GM12873 (cell line): Measurements from ENCODE around the gene CDK6.

Source experiments
- TF ChIP-seq, protein P1 (sequence below): IDR thresholded peaks from 2 replicates; pipeline ENCODE4 v1.5.1; 2012; ENCODE audit warnings: low read depth, mild to moderate bottlenecking, moderate library complexity, low read length, control low read depth; ENCODE audit not compliant: insufficient read depth; ENCODE audit errors: missing control alignments

The CDK6 gene

DNA sequence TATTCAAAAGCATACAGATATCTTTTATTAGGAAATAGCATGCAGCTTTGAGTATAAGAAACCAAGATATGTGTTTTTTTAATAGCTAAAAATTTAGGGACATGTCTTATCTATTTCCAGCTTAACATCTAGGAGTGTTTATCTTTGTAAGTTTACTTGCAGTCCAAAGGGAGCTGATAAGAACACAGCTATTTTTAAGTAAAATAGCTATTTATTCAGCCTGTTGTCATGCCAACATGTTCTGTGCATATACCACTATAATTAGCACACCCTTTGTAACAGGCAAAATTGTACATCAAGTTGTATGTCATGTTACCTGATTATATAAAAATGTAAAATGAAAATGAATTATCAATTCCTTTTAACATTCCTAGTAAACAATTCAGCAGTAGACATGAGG, 275.8 kb downstream of the CDK6 start:
- TF ChIP-seq, protein P1, sequence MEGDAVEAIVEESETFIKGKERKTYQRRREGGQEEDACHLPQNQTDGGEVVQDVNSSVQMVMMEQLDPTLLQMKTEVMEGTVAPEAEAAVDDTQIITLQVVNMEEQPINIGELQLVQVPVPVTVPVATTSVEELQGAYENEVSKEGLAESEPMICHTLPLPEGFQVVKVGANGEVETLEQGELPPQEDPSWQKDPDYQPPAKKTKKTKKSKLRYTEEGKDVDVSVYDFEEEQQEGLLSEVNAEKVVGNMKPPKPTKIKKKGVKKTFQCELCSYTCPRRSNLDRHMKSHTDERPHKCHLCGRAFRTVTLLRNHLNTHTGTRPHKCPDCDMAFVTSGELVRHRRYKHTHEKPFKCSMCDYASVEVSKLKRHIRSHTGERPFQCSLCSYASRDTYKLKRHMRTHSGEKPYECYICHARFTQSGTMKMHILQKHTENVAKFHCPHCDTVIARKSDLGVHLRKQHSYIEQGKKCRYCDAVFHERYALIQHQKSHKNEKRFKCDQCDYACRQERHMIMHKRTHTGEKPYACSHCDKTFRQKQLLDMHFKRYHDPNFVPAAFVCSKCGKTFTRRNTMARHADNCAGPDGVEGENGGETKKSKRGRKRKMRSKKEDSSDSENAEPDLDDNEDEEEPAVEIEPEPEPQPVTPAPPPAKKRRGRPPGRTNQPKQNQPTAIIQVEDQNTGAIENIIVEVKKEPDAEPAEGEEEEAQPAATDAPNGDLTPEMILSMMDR = no peak

DNA sequence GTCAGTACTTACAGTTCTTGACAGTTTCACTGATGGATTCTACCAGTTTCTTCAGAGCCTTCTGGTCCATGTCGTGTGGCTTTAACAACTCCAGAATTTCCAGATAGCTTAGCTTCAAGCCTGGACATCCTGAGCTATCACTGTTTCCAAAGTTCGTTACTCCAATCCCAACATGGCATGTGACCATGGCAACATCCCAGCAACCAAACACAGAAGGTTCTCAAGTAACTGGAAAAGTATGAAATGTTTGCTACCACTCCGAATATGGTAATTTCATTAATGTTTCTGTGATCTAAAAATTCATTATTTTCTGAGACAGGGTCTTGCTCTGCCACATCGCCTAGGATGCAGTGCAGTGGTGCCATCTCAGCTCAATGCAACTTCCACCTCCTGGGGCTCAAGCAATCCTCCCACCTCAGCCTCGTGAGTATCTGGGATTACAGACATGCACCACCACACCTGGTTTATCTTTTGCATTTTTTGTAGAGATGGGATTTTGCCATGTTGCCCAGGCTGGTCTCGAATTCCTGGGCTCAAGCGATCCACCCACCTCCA, 278.5 kb downstream of the CDK6 start:
- TF ChIP-seq, protein P1 = no peak

DNA sequence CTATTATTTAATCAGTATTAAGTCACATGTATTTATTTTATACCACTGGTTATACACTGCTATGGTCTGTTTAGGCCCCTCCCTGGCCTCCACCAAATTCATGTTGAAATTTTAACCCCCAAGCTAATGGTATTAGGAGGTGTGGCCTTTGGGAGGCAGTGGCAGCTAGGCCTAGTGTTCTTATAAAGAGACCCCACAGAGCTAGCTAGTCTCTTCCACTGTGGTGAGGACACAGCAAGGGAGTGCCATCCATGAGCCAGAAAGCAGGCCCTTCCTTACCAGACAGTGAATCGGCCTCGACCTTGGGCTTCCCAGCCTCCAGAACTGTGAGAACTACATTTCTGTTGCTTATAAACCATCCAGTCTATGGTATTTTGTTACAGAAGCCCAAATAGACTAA, 279.1 kb downstream of the CDK6 start:
- TF ChIP-seq, protein P1 = no peak
